HuH-7 (cell line): ENCODE results near the gene GLCE.
A peak's percentile ranks its signal among the peaks of the same experiment; 100 is the strongest.

ENCODE experiments used
- DNase-seq: peaks from one replicate; pipeline ENCODE4 v3.0.0; 2011; ENCODE audit warnings: low spot score

GLCE gene

DNA sequence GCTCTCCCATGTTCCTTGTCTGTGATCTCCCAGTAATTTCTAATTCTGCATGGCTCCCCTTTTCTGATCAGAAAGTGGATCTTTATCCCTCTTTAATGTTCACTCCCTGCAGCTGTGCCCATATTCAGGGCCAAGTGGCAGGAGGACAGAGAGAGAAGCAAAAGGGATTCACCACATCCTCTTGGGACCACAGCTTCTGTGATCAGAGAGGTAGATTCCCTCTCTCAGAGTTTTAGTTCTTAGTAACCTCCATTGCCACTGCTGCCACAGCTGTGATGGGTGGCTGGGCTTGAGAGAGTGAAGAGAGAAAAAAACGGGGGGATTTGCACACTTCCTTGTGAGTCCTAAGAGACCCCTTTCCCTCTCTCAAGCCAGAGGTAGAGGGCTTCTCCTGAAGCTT, 49.2 kb downstream of the GLCE start:
- DNase-seq, result no peak

DNA sequence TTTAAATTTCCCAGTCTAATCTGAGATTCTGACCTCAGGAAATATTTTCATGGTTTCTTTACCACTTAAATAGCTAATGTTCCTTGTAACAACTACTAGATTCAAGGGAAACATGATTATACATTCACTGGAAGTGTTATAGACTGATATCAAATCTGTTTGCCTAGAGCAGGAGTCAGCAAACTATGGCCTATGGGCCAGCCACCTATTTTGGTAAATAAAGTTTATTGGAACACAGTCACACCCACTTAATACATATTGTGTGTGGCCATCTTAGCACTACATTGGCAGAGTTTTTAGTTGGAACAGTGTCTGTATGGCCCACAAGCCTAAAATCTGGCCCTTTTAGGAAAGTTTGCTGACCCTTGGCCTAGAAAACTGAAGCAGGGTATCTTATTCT, 50.1 kb downstream of the GLCE start:
- no peak for DNase-seq

DNA sequence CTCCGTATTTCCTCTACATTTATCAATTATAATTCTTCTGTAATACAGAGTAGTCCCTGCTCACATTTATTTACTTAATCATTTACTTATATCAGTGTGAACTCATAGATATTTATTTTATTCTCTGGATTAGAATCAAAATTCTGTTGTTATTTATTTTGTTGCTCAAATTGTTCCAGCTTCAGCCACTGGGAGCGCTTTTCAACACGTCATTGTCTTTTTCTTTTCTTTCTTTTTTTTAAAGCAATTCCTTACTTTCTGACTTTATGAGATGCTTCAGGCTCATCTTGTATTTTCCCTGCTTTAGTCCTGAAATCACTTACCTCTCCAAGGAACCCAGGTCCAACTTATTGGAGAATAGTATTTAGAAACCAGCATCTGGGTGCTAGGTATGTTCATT, 53.4 kb downstream of the GLCE start:
- DNase-seq, result no peak

DNA sequence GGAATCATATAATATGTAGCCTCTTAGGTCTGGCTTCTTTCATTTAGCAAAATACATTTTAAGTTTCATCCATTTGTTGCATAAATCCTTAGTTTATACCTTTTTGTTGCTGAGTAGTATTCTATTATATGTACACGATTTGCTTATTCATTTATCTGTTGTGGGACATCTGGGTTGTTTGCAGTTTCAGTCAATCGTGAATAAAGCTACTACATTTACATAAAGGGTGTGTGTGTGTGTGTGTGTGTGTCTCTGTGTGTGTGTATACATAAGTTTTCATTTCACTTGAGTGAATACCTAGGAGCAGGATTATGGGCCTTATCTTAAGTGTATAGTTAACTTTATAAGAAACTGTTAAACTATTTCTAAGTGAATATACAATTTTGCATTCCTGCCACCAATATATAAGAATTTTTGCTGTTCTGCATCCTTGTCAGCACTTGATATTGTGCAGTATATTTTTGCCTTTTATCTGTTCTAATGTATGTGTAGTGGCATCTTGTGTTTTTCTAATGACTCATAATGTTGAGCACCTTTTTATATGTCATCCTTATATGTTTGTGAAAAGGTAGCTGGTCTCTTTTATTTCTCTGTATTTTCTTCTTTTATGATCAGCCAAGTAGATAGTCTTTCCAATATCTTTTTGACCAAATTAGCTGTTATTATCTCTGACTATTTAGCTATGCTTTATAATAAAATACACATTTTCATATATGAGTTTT, 55.0 kb downstream of the GLCE start:
- DNase-seq, result no peak

DNA sequence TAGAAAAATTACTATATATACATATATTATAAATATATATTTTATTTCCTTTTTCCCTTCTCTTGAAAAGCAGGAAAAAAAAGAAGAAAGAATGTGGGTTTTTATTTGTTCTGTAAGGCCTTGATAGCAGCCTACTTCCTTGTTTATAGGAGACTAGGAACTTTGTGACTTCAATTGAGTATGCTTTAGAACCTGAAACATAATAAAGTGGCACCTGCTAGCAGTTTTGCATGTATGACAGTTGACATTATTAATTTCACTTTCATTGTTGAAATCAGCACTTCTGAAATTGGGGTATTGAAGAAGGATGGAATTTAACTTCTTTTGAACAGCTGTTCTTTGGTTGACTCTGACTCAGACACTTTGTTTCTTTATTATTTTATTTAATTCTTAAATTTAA, 56.9 kb downstream of the GLCE start:
- DNase-seq, result no peak

DNA sequence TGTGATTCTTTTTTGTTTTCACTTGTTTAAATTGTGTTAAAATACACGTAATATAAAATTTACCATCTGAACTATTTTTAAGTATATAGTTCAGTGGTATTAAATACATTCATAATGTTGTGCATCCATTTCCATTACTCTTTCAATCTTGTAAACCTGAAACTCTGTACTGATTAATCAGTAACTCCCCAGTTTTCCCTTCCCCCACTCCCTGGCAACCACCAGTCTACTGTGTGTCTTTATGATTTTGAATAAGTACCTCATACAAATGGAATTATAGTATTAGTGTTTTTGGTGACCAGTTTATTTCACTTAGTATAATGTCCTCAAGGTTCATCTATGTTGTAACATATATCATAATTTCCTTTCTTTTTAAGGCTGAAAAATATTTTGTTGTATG, 59.3 kb downstream of the GLCE start:
- no peak for DNase-seq

DNA sequence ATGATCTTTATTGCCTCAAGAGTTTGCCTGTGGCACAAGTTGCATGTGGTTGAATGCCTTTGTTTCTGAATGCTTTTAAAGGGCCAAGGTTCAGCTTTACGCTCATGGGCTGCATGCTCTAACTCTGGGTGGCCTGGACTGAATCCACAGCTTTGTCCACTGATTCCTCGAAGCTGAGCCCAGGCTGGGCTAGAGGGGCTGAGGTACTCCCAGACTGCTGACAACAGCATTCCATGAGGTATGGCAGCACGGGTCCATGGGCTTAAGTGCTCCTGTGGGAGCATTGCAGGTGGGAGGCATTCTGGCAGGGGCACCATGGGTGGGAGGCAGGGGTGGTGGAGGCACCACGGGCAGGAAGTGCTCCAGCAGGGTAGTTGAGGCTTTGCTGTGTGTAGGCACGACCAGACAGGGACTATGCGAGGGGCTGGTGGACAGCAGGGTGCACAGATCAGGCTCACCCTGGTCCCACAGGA, 61.6 kb downstream of the GLCE start:
- DNase-seq, result peak; percentile 14

DNA sequence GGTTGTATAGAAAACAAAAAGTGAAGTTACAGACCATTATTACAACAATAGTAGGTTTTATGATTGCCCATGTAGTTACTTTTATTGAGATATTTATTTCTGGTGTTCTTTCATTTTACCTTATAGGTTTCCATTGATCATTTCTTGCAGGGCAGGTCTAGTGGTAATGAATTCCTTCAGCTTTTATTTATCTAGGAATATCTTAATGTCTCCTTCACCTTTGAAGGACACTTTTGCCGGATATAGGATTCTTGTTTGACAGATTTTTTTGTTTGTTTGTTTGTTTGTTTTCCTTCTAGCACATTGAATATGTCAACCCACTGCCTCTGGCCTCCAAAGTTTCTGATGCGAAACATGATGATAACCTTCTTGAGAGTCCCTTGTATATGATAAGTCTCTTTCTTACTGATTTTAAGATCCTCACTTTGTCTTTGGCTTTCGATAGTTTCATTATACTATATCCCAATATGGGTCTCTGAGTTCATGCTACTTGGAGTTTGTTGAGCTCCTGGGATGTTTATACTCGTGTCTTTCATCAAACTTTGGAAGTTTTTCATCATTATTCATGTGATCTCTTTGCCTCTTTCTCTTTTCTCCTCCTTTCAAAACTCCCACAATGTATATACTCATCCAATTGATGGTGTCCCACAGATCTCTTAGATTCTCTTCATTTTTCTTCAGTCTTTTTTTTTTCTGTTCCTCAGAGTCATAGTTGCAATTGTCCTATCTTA, 62.8 kb downstream of the GLCE start:
- no peak for DNase-seq

DNA sequence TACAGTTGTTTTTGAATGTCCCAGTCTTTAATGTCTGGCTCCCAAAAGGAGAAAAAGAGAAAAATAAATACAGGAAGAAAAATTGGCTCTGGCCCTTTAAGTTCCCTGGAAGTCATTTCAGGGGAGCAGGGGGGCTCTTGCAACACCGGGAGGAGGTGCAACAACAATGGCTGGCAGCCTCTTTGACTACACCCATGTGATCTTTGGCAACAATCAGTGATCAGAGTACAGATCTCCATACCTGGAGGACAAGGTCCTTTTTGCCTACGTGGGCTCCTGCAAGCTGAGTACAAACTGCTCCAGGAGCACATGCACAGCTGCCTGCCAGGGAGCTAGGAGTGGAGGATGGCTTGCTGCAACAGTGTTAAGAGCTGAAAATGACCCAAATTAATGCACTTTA, 63.9 kb downstream of the GLCE start:
- DNase-seq, result peak; percentile 54

DNA sequence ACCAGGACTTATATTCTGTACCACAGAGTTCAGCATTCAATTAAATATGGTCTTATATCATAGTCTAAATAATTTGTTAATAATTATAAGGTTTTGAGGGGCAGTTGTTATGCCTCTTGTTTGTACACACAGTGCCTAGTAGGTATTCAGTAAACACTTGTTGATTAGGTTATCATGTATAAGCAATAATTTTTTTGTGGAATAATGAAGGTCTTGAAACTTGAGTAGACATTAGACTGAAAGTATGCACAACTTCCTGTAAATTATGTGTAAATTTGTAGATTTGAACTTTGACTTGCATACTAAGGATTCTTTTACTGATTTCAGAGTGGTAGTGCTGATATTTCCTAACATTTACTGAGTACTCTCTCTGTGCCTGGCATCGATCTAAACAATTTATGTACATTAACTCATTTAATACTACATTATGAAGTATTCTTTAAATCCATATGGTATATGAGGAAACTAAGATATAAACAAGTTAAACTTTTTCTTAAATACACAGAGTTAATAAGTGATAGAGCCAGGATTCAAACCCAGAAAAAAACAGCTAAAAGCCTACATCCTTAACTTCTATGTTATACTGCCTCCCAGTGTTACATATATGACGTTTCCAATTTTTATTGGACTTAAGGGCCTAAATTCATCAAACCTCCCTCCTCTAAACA, 65.1 kb downstream of the GLCE start:
- DNase-seq, result peak; percentile 12

DNA sequence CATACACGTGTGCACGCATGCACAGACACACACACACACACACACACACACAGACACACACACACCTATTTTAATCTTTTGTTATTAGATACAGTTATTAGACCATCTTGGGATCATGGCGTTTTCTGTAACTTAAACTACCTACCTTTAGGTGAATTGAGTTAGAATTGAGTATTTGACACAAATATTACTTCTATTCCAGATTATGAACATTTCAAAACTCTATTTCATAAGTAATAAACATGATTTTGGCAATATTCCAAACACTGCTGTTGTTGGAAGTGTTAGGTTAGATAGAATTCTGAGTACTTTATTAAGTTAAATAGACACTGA, 65.6 kb downstream of the GLCE start:
- no peak for DNase-seq

DNA sequence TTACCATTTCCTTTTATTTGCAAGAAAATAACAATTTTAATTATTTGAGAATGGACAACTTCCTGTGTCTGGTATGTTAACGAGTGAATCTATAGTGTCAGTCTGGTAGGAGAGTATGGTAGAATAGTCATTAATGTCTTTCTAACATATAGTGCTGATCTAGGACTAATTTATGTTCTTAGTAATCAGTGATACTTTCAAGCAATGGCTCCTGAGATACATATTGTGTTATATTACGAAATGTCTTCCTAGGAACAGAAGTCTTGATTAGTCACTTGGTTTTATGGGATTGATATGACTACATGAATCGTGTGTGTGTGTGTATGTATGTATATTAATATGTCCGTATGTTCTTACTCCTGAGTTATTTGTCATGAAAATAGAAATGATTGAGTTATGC, 71.7 kb downstream of the GLCE start:
- DNase-seq, result no peak

DNA sequence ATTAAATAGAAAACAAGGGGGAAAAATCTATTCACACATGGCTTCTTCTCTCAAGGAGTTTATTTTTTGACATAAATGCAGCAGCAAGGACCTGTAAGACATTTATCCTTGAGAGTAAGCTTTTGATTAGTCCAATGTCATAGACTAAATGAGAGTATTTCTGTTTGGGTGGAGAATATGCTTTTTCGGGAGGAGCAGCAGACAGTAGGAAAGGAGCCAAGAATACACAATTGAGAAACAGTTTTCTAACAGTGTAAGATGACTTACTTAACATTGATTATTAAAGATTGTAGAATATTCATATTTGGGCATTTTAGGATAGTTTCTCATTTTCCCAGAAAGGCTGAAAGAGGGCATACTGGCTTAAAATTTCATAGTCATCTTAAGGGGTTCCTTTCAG, 72.3 kb downstream of the GLCE start:
- DNase-seq, result no peak

DNA sequence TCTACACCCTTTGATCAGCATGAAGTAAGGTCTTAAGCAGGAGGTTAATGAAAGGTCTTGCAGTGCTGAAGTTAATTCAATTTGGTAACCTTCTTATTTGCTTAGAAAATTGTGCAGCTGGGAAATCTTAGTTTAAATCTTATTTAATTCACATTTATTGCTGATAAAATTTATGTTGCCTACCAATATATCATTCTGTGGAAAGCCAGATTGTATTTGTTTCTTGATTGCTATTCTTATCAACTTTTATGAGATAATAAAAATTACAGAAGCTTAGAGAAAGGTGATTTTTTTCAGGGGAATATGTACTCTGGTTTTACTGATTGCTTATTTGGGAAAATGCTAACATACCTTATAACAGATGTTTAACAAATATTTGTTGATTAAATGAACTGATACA, 74.2 kb downstream of the GLCE start:
- no peak for DNase-seq

DNA sequence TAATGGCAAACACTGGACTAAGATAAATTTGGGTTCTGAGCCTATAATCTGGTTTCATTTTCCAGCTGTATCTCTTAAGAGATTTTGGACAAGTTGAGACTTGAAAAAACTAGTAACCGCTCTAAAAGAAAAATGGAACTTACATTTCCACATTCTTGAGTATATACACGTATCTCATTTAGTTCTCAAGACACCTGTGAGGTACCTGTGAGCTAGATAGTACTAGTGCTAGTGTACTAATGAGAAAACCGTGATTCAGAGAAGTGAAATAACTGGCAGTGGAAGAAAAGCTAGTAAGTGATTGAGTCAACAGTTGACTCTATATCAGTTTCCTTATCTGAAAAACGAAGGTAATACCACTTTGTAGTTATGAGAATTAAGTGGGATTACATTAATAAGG, 76.1 kb downstream of the GLCE start:
- no peak for DNase-seq

DNA sequence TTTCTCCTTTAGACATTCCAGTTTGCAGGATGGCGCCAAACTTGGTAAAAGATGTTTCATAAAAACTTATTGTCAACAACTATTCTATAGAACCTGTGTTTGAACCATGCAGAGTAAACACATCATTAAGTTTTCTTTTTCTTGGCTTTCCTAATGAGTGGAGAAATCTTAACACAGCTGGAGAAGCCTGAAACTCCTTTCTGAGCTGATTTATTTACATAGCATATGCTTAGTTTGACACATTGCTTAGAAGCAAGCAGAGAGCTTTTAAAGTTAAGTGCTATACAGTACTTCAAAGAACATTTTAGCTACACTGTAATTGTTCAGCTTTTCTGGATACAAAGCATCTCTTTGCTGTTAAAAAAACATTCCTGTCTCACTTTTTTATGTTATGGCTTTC, 77.3 kb downstream of the GLCE start:
- no peak for DNase-seq

DNA sequence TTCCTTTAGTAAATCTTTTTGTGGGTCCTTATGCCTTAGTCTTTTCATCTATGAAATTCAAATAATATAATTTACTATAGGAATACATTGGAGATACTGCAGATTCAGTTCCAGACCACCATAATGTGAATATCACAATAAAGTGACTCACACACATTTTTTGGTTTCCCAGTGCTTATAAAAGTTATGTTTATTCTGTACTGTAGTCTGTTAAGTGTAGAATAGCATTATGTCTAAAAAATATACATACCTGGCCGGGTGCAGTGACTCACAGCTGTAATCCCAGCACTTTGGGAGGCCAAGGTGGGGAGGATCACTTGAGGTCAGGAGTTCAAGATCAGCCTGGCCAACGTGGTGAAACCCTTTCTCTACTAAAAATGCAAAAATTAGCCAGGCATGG, 84.4 kb downstream of the GLCE start:
- no peak for DNase-seq

DNA sequence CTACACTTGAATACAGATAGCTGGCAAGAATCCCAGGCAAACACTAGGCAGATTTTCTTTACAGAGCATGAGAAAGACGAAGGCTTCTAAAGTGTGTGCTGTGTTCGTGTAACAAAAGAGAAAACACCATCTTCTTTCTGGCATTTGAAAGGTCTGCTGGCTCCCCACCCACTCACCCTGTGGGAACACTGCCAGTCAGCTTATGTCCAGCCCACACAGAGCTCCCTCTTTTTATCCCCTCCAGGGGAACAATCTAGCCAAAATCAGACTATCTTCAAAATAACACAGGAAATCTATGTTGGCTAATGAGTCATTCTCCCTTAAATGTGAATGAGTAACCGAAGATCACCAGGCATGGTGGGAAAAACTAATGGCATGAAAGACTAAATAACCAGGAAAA, 92.7 kb downstream of the GLCE start:
- no peak for DNase-seq

DNA sequence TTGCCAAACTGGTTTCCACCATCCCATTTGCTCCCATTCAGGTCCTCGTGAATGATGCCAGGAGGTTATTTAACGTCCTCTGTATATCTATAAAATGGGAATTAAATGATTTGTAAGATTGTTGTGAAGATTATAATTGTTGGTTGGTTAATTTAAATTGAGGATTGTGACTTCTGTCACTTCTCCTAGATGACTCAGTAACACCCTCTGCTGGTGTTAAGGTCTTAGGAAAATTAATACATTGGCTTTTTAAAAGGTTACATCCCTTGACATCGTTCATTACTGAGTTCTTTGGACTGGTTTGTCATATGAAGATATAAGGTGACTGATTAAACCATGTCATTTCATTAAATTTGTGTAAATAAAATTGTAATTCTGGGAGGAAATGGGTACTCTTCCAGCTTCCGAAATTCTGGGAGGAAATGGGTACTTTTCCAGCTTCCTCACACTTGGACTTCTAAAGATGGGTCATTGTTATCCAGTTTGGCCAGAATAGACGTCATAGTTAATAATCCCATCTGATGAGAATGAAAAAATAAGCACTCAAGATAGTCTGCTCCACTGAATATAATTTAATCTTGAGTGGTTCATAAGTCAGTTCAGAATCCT, 105.0 kb downstream of the GLCE start:
- peak; percentile 40 for DNase-seq

DNA sequence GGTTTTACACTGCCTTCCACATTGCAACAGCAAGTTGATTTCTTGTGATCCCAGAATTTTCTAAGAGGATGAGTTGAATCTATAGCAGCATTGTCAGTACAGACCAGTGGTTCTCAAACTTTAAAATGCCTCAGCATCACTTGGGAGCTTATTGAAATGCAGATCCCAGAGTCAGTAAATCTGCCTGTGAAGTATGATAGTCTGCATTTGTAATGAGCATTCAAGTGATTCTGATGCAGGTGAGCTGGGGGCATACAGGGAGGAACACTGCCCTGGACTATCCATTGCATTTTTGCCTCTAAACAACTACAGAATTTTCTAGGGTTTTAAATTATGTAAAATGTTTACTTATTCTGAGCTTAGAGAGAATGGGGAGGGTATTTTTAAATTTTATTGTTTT, 110.8 kb downstream of the GLCE start:
- no peak for DNase-seq

DNA sequence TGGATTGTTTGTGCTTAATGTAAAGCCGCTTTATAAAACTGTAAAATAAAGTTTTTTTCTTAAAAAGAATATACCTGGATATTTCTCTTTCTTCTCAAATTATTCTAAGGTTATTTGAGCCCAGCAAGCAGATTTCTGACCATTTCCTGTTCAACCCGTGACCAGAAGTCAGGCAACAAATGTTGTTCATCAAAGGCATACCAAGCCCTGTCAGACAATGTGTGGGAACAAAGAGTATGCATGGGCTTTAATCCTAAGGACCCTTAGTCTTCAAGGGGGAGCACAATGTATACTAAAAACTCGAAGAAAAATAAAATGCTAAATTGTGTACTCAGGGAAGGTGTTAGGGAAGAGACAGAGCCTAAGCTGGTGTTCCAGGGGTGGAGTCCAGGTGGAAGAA, 111.7 kb downstream of the GLCE start:
- DNase-seq, result no peak

DNA sequence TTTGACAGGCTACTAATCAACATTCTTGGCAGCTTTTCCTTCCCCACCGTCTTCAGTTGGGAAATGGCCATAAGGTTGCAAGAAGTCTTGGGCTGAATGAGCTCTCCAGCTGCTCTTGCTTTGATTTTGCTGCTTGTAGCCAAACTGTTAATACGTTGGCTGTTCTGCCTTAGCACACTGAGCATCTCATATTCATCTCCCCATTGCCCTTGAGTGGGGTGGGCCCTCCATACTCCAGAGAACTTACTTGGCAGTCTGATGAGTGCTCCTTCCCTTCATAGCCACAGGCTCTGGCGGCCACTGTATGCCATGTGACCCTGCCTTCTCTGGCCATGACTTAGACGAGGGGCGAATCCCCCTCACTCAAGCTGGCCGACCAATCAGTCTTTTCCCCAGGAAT, 112.5 kb downstream of the GLCE start:
- no peak for DNase-seq

DNA sequence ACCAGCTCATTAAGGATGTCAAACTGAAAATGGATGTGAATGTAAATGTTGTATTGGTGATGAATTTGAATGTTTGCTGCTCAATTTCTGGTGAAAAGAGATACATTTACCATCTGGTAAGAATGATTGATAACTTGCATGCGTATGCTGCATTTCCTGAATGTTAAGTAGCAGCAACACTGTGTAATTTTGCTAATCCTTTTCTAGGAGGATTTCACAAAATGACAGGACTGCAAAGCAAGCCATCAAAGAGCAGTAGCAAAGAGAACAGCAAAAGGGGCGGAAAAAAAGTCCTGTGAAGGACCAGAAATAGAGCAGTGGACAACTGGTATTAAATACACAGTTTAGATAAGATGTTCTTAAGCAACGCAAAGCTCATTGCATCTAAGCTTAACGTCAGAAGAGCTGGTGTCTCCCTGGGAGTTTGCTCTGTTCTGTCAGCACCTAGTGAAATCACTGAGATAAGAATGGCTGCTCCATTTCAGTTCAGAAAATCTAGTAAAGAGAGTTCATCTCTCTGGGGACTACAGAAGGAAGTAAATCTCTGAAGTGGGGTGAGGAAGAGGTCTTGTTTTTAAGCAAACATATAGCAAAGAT, 114.7 kb downstream of the GLCE start:
- no peak for DNase-seq
